ENCODE results near the gene ANKRD11.
"Not testable (repeated sequence)": the region's sequence is repeated elsewhere in the genome, so short reads cannot be mapped to it uniquely, and the experiment has no call there.

ANKRD11 gene

DNA sequence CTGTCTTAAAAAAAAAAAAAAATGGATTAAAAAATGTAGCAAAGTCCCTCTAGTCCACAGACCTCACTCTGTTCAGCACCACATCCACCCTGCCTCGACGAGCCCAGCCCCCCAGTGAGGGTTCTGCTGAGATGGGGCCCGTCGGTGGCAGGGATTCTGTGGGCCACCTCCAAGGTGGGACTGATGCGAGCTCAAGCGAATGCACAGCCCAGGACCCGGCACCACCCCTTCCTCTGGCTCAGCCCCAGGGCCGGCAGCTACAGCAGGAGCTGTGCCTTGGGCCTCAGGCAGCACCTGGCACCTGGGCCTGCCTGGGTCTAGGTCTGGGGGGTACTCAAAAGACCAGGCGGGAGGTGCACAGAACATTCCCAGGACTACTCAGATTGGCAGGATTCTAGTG is 213.3 kb downstream of the ANKRD11 start:
- no peak for DNase-seq

DNA sequence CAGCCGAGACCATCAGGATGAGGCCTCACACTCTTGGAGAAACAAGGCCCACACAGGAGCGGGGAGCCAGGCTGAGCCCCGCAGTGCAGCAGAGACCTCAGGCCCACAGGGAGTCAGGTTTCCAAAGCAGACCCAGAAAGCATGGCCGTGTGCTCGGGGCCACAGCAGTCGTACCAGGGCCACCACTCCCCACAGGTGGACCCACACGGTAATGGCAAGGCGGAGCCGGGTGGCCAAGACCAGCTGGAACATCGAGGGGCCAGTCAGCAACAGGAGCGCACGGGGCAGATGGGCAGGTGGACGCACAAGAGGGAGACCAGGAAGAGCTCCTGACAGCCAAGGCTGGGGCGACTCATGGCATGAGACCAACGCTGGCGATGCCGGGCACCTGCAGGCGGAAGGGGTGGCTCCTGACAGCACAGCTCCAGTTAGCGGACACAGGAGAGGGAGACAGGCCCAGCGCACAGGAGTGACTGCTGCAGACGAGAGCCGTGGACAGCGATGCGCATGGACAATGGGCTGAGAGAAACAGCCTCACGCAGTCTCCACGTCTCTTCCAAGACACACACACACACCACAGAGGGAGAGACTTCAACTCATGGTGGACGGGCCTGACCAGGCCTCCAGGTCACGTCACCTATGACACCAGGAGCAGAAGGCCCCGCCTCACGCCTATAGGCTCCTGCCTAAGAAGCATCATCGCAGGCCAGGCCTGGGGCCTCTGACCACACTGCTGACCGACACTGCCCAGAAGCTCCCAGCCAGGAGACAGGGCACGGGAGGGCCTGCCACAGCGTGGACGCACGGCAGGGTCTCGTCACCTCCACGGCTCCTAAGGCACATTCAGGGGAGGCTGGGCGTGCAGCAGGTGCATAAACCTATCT is 214.3 kb downstream of the ANKRD11 start:
- no peak for DNase-seq

- DNase-seq = no peak
Measured at GRCh38 chr16:89275284-89275584, 215.1 kb downstream of the ANKRD11 start.

DNA sequence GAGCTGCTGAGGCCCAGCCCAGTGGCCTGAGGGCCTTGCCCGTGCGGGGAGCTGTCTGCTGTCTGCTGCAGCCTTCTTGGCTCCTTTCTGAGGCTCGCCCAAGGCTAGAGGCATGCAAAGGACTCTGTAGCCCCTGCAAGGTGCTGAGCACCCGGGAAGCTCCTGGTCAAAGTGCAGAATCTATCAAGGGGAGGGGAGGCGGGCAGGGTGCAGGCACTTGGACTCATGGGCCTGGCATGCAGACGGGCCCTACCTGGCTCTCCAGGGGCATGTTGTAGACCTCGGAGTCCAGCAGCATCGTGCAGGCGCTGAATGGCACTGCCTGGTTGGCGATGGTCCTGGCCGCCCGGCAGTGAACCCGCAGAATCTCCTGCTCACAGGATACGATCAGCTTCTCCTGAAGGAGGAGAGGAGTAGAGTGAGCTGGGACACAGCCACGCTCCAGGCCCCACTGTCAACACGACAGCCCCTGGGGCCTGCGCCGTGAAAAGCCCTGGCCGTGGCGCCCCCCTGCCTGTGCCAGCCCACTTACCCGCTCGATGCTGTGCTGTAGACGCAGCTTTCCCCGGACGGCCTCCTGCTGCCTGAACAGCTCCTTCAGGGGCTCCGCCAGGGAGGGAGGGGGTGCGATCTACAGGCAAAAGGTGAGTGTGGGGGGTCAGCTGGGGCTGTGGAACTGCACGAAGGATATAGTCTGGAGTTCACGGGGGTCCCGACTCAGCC is 215.6 kb downstream of the ANKRD11 start:
- no peak for DNase-seq

GRCh38 chr16:89273741-89274472 is 216.5 kb downstream of the ANKRD11 start:
- no peak for DNase-seq

GRCh38 chr16:89272631-89273030 is 217.7 kb downstream of the ANKRD11 start:
- no peak for DNase-seq

- no peak for DNase-seq
Measured at GRCh38 chr16:89270666-89271345, 219.6 kb downstream of the ANKRD11 start.

DNA sequence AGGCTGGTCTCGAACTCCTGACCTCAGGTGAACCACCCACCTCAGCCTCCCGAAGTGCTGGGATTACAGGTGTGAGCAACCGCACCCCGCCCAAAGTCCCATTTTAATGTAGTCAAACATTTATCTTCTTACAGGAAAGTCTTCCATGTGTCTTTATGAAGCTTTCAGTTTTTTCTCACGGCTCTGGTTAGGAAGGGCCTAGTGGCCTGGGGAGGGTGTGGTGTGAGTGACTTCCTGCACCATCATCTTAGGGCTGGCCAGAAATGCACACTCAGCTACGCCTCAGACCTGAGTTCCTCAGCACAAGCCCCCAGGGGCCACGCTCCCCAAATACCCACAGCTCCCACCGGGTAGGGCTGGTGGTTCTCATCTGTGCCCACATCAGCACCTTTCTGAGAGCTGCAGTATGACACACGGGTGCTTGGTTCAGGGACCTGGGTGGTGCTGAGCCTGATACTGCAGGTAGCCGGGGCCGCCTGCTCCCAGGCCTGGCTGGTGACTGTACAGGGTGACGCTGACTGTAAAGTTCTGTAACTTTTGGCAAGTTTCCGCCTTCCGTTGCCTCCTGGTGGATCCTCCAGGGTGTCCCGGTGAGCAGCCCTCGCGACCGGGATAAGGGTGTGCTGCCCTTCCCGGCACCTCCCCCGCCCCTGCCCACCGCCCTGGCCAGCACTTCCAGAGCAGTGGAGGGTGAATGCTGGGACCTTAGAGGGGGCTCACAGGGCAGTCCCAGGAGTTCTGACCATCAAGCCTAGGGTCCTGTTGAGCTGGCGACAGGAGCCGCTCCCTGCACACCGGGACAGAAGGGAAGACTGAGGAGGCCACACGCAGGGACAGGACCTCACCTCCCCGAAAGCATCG is 220.3 kb downstream of the ANKRD11 start:
- no peak for DNase-seq

GRCh38 chr16:89268987-89269735 is 221.2 kb downstream of the ANKRD11 start:
- DNase-seq = peak; percentile 25

- DNase-seq = no peak
Measured at GRCh38 chr16:89268585-89268984, 221.8 kb downstream of the ANKRD11 start.

GRCh38 chr16:89267746-89268145 is 222.6 kb downstream of the ANKRD11 start:
- not testable (repeated sequence) for DNase-seq

DNA sequence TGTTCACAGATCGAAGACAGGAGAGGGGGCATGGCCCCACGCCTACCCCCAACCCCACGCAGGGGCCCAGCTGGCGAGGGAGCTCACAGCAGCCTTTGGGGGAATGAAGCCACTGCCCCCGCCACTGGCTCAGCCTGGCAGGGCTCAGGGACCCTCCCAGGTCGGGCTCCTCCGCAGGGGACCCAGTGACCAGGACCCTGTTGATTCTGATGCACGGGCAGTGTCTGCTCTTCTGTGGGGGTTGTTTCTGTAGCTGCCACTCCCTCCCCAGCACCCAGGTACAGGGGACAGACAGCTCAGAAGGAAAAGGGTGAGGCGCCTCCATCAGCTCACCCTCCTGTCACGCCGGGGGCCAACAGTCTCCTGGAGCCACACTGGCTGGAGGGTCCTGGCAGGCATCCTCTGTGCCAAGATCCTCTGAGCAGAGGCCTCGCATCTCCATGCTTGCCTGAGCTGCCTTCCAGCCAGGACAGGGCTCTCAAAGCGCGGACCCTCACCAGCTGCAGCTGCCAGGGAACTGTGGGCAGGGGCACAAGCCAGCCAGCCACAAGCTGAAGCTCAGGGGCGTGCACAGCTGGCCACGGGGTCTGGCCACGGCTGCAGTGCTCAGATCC is 223.7 kb downstream of the ANKRD11 start:
- no peak for DNase-seq

- DNase-seq = no peak
Measured at GRCh38 chr16:89265647-89266046, 224.7 kb downstream of the ANKRD11 start.

- DNase-seq = no peak
Measured at GRCh38 chr16:89264800-89265550, 225.4 kb downstream of the ANKRD11 start.

DNA sequence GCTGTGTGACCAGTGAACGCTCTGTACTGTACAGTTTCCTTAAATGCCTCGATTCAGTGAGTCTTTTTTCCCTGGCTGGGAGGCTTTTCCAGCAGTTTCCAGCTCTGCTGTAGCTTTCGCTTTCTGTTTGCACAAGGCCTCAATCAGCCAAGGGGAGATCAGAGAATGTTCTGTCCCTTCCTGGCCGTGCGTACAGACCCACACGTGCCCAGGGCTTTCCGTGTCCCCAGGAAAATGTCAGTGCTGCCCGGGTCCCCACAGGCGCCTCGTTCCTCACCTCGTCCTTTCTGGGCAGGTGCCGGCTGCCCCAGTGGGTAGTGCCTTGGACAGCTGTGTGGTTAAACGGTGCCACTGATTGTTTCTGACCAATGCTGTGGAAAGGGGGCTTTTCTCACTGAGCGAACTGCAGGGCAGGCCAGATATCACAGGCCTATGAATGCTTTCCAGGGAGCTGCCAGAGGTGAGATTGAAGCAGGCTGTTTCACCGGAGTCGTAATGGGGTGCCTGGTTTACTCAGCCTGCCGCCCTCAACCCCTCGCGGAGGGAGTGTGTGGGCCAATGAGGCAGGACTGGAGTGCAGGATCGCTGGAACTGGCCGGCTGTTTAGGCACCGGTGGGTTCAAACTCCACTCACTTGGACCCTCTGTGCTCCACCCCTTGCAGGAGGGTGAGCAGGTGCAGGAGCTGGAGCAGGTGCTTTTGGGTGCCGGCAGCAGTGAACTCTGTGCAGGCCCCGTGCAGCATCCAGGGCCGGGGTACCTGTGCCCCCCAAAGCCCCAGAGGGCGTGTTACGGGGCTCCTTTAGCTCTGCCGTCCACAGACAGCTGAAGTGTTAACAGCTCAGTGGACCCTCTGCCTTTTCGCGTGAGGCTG is 228.4 kb downstream of the ANKRD11 start:
- DNase-seq = no peak

GRCh38 chr16:89259901-89260300 is 230.5 kb downstream of the ANKRD11 start:
- DNase-seq = not testable (repeated sequence)

DNA sequence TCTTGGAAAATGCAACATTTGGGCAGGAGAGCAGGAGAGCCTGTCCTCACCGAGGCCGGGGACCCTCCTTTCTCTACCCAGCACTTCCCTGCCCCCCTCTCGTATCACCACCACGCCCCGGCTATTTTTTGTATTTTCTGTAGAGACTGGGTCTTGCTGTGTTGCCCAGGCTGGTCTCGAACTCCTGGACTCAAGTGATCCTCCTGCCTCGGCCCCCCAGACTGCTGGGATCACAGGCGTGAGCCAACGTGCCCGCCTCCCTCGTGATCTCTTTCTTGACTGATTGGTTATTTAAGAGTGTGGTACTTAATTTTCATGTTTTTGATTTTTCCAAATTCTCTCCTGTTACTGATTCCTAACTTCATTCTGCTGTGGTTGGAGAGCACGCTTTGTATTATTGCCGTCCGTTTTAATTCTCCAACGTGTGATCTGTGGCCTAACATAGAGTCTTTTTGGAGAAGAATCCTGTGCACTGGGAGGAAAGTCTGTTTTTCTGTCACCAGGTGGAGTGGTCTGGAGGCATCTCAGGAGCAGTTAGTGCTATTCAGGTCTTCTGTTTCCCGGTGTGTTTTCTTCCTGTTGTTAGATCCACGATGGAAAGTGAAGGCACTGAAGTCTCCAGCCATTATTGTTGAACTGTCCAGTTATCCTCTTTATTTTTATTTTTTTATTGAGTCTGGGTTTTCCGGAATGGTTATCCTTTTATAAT is 232.4 kb downstream of the ANKRD11 start:
- DNase-seq = no peak

DNA sequence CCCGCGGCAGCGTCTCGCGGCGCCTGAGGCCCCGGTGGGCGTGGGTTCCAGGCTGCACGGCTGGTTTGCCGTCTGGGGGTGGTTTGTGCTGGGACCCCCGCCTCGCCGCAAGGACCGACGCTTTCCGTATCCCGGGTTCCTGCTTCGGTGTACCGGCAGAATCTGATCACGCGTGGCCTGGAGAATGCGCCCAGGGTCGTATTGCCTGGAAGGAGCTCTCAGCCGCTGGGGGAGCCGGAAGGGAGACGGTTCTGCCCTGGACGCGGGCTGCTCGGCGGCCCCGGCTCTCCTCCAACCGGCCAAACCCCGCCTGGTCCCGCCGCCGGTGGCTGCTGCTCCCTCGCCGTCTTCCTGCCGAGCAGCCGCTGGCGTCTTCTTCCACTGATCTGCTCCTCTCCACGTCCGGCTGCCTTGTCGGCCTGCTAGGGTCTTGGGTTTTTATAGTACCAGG is 233.1 kb downstream of the ANKRD11 start:
- DNase-seq = no peak
